GM19372 (cell line): ENCODE data around the gene EPAS1.
"Not testable (repeated sequence)": the region's sequence is repeated elsewhere in the genome, so short reads cannot be mapped to it uniquely, and the experiment has no call there.

ENCODE experiments used
- ATAC-seq: cut with Tn5 transposase; IDR thresholded peaks from one replicate; pipeline ENCODE4 v1.9.1; 2021; ENCODE audit warnings: mild to moderate bottlenecking, low read depth, moderate library complexity; ENCODE audit not compliant: unreplicated experiment

EPAS1 gene

GRCh38 chr2:46393865-46394264 lies 96.7 kb downstream of the EPAS1 start:
- ATAC-seq: no peak

GRCh38 chr2:46394649-46395510 lies 97.7 kb downstream of the EPAS1 start:
- ATAC-seq: no peak

- not testable (repeated sequence) for ATAC-seq
These were observed 98.5 kb downstream of the EPAS1 start for GRCh38 chr2:46395730-46396129.

GRCh38 chr2:46400016-46400415 lies 102.8 kb downstream of the EPAS1 start:
- no peak for ATAC-seq

- no peak for ATAC-seq
These were observed 105.7 kb downstream of the EPAS1 start for GRCh38 chr2:46402874-46403273.

- no peak for ATAC-seq
These were observed 107.1 kb downstream of the EPAS1 start for GRCh38 chr2:46404181-46404759.

- no peak for ATAC-seq
These were observed 110.7 kb downstream of the EPAS1 start for GRCh38 chr2:46407852-46408455.

- no peak for ATAC-seq
These were observed 112.5 kb downstream of the EPAS1 start for GRCh38 chr2:46409756-46410155.

- ATAC-seq: no peak
These were observed 113.4 kb downstream of the EPAS1 start for GRCh38 chr2:46410273-46411244.

- no peak for ATAC-seq
These were observed 114.0 kb downstream of the EPAS1 start for GRCh38 chr2:46411245-46411641.

- ATAC-seq: no peak
These were observed 114.8 kb downstream of the EPAS1 start for GRCh38 chr2:46411985-46412384.

GRCh38 chr2:46413111-46413510 lies 115.9 kb downstream of the EPAS1 start:
- ATAC-seq: no peak

- no peak for ATAC-seq
These were observed 116.4 kb downstream of the EPAS1 start for GRCh38 chr2:46413631-46414030.

GRCh38 chr2:46414701-46415100 lies 117.5 kb downstream of the EPAS1 start:
- ATAC-seq: no peak

GRCh38 chr2:46416280-46416679 lies 119.1 kb downstream of the EPAS1 start:
- ATAC-seq: no peak

- ATAC-seq: no peak
These were observed 119.7 kb downstream of the EPAS1 start for GRCh38 chr2:46416739-46417403.

- no peak for ATAC-seq
These were observed 123.7 kb downstream of the EPAS1 start for GRCh38 chr2:46420945-46421344.

GRCh38 chr2:46421361-46421760 lies 124.2 kb downstream of the EPAS1 start:
- ATAC-seq: no peak

- no peak for ATAC-seq
These were observed 125.6 kb downstream of the EPAS1 start for GRCh38 chr2:46422717-46423394.
